GM21447 (cell line): ENCODE results near the gene KDM4B.

Experiments used
- ATAC-seq: cut with Tn5 transposase; IDR thresholded peaks from one replicate; pipeline ENCODE4 v1.9.1; 2021; ENCODE audit not compliant: unreplicated experiment

Gene KDM4B

GRCh38 chr19:5086230-5086629 is 117.3 kb downstream of the KDM4B start:
- no peak for ATAC-seq

GRCh38 chr19:5086725-5087439 is 118.0 kb downstream of the KDM4B start:
- no peak for ATAC-seq

GRCh38 chr19:5089283-5089682 is 120.4 kb downstream of the KDM4B start:
- no peak for ATAC-seq

- ATAC-seq, result no peak
These were observed 121.6 kb downstream of the KDM4B start for GRCh38 chr19:5090465-5091017.

- ATAC-seq, result no peak
These were observed 122.2 kb downstream of the KDM4B start for GRCh38 chr19:5091018-5091683.

DNA sequence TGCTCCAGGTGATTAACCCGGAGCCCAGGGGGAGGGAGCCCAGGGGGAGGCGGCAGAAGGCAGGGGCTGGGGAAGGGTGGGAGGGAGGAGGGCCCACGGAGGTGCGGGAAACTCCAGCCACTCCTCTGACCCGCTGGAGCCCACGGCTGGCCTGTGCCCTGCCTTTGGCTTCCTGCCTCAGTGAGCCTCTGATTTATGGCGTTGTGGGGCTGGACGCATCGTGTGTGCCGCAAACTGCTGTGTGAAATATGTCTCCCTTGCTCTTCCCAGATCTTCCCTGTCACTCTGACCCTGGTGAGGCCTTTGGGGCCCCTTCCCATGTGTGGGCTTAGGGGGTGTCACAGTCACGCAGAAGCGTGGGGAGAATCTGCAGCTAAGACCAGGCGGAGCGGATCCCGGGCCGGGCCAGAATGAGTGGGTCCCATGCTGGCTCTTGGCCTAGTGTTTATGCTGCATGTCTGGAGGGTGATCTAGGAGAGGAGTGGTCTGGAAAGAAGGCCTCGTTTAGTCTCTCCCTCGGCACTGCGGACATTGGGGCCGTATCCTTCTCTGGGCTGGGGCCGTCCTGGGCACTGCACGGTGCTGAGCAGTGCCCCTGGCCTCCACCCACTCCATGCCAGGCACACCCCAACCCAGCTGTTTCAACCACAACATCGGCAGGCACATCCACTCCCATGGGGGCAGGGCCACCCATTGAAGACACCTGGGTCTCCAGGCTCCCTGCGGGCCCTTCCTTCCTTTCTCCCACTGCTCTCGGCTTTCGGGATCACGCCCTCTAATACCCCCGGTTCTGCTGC is 123.0 kb downstream of the KDM4B start:
- ATAC-seq, result no peak

- no peak for ATAC-seq
These were observed 123.5 kb downstream of the KDM4B start for GRCh38 chr19:5092481-5092843.

GRCh38 chr19:5093297-5093928 is 124.5 kb downstream of the KDM4B start:
- ATAC-seq, result no peak

DNA sequence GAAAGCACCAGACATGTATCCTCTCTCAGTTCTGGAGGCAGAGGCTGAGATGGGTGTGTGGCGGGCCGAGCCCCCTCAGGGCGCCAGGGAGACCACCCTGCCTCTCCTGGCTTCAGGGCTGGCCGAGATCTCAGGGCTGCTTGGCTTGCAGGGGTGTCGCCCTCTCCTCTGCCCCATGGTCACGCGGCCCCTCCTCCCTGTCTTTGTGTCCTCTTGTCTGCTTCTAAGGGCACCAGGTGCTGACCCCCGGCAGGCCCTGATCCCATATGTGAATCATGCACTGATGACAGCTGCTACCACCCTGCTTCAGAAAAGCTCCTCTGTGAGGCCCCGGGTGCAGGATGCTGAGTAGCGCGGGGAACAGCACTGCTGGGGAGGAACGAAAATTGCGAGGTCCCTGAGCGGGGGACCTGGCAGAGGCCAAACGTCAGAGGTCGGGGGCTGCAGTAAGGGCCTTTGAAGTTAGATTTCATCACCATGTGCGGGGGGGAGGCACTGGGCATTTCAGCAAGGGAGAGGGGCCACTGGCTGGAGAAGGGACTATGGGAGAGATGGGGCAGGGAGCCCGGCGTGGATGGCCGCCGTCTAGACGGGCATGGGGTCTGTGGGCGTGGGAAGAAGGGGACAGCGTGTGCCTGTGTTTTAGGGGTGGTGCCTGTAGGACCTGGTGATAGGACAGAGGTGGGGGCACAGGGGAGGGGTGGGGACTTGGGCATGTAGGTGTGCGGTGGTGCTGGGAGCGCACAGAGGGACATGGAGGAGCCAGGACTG is 125.2 kb downstream of the KDM4B start:
- ATAC-seq, result no peak

DNA sequence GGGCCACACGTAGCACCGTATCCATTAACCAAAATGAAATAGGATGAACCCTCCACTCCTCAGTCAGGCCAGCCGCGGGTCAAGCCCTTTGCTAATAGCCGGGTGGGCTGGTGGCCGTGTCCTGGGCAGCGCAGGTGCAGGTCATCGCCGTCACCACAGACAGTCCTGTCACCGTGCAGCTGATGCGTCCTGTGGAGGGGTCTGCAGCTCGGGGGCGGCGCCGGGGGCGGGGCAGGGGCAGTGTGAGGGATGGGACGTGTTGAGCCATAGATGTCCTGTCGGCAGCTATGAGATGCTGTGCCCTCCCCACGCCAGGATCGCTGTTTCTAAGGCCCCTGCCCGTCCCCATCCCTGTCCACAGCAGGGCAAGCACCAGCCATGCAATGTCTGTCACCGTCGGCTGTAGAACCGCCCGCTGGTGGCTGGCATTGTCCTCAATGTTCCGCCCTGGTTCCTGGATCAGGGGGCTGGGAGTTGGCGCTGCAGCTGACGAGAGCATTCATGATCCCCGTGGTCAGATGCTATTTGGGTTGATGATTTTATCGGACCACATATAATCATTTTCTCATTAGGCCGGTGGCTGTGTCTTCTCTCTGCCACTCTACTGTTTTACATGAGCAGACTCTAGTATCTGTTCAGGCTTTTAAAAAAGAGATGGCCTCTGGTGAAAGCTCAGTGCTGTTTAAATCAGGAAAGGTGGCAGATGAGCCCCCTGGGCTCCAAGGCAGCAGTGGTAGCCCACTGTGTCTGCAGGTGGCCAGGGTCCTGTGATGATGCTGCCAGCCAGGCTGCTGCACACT is 126.1 kb downstream of the KDM4B start:
- ATAC-seq, result no peak

- no peak for ATAC-seq
These were observed 126.6 kb downstream of the KDM4B start for GRCh38 chr19:5095568-5095850.

- ATAC-seq, result no peak
These were observed 127.6 kb downstream of the KDM4B start for GRCh38 chr19:5096536-5096935.

- ATAC-seq, result no peak
These were observed 128.5 kb downstream of the KDM4B start for GRCh38 chr19:5097331-5097930.

GRCh38 chr19:5097959-5098623 is 129.2 kb downstream of the KDM4B start:
- ATAC-seq, result no peak

- no peak for ATAC-seq
These were observed 129.7 kb downstream of the KDM4B start for GRCh38 chr19:5098646-5099045.

- ATAC-seq, result no peak
These were observed 130.8 kb downstream of the KDM4B start for GRCh38 chr19:5099701-5100221.

GRCh38 chr19:5101871-5102270 is 133.0 kb downstream of the KDM4B start:
- ATAC-seq, result no peak

GRCh38 chr19:5102520-5102919 is 133.6 kb downstream of the KDM4B start:
- no peak for ATAC-seq
